Stimulated activated naive CD4-positive, alpha-beta T cell (primary cell): ENCODE data around the gene EMC10.

ENCODE experiments used
- DNase-seq, 6 experiments: peaks; one replicate each; lab custom pipeline; 2025; lab: John Stamatoyannopoulos, UW

EMC10 gene

GRCh38 chr19:50478901-50479715 is 2.8 kb downstream of the EMC10 start:
- no peak for DNase-seq

GRCh38 chr19:50479761-50480251 is 3.5 kb downstream of the EMC10 start:
- no peak for DNase-seq

GRCh38 chr19:50480281-50481111 is 4.2 kb downstream of the EMC10 start:
- no peak for DNase-seq

GRCh38 chr19:50481351-50482149 is 5.2 kb downstream of the EMC10 start:
- no peak for DNase-seq

- DNase-seq, result no peak
Measured at GRCh38 chr19:50482271-50482855, 6.1 kb downstream of the EMC10 start.

GRCh38 chr19:50482916-50483315 is 6.6 kb downstream of the EMC10 start:
- DNase-seq, result no peak

GRCh38 chr19:50485284-50485955 is 9.1 kb downstream of the EMC10 start:
- DNase-seq, result no peak

- peak in 5 of 6 experiments; percentile 5 to 37 (median 22) for DNase-seq
Measured at GRCh38 chr19:50486823-50487515, 10.7 kb downstream of the EMC10 start.

GRCh38 chr19:50488389-50489194 is 12.3 kb downstream of the EMC10 start:
- DNase-seq, result no peak

GRCh38 chr19:50489461-50490011 is 13.2 kb downstream of the EMC10 start:
- DNase-seq, result no peak

- DNase-seq, result no peak
Measured at GRCh38 chr19:50490411-50490811, 14.1 kb downstream of the EMC10 start.

- DNase-seq, result no peak
Measured at GRCh38 chr19:50490991-50491472, 14.7 kb downstream of the EMC10 start.

- no peak for DNase-seq
Measured at GRCh38 chr19:50492303-50493052, 16.2 kb downstream of the EMC10 start.

- DNase-seq, result no peak
Measured at GRCh38 chr19:50493171-50493570, 16.9 kb downstream of the EMC10 start.

GRCh38 chr19:50494186-50495019 is 18.1 kb downstream of the EMC10 start:
- DNase-seq, result no peak

- DNase-seq, result no peak
Measured at GRCh38 chr19:50495020-50495531, 18.8 kb downstream of the EMC10 start.
